CD8-positive, alpha-beta memory T cell (primary cell): ENCODE measurements around the gene NES. TPM values are rescaled to one million over a fixed set of nuclear protein-coding genes. Genes with fewer than 3 reads are reported as not detected.
"Not testable (repeated sequence)": the region's sequence is repeated elsewhere in the genome, so short reads cannot be mapped to it uniquely, and the experiment has no call there.

Experiments
- CTCF ChIA-PET: fragments of 350-600 bp; sonication (Branson Sonifier 250); formaldehyde crosslinking; loops from one replicate; lab custom pipeline; 2021; ENCODE audit warnings: antibody characterized with exemption; lab: Charles Lee
- POLR2A ChIA-PET: fragments of 350-600 bp; sonication (Branson Sonifier 250); formaldehyde crosslinking; loops from one replicate; lab custom pipeline; 2021; ENCODE audit warnings: antibody characterized with exemption; lab: Charles Lee
- DNase-seq, 5 donors: peaks; one replicate each; pipeline versions ENCODE4 v3.0.0 to v3.0.0-alpha.2; 2020 to 2022; ENCODE audit warnings: mixed read lengths in 1 of 5
- H3K27ac ChIP-seq: one replicate; pipeline ENCODE4 v1.7.0; 2013; ENCODE audit warnings: low read depth, mild to moderate bottlenecking, low read length, moderate library complexity
- H3K27me3 ChIP-seq: 2 replicates; pipeline ENCODE4 v1.7.0; 2013; ENCODE audit warnings: low read length, mild to moderate bottlenecking; ENCODE audit not compliant: insufficient read depth, poor library complexity, severe bottlenecking
- H3K36me3 ChIP-seq: 2 replicates; pipeline ENCODE4 v1.7.0; 2013; ENCODE audit warnings: mild to moderate bottlenecking, low read length, moderate library complexity; ENCODE audit not compliant: insufficient read depth
- H3K4me1 ChIP-seq: 2 replicates; pipeline ENCODE4 v1.7.0; 2013; ENCODE audit warnings: mild to moderate bottlenecking, low read length, moderate library complexity; ENCODE audit not compliant: insufficient read depth
- H3K4me3 ChIP-seq: 2 replicates; pipeline ENCODE4 v1.7.0; 2013; ENCODE audit warnings: mild to moderate bottlenecking, low read length
- H3K9me3 ChIP-seq: 2 replicates; pipeline ENCODE4 v1.7.0; 2013; ENCODE audit warnings: mild to moderate bottlenecking, low read length
- H3K27ac Mint-ChIP-seq, 8 donors: one replicate each; pipeline ENCODE4 v1.8.0; 2020 to 2021; ENCODE audit warnings: mixed read lengths in 8 of 8, mild to moderate bottlenecking in 6 of 8, inconsistent platforms in 3 of 8, moderate library complexity in 3 of 8
- H3K27me3 Mint-ChIP-seq, 2 donors: one replicate each; pipeline ENCODE4 v1.8.0; 2020 to 2021; ENCODE audit warnings: mixed read lengths in 2 of 2, mild to moderate bottlenecking in 1 of 2, moderate library complexity in 1 of 2
- H3K36me3 Mint-ChIP-seq, 3 donors: one replicate each; pipeline ENCODE4 v1.8.0; 2020 to 2021; ENCODE audit warnings: mixed read lengths in 3 of 3, inconsistent platforms in 1 of 3, mild to moderate bottlenecking in 1 of 3
- H3K4me1 Mint-ChIP-seq, 3 donors: one replicate each; pipeline ENCODE4 v1.8.0; 2020 to 2021; ENCODE audit warnings: mixed read lengths in 3 of 3, inconsistent platforms in 1 of 3, mild to moderate bottlenecking in 1 of 3
- H3K4me3 Mint-ChIP-seq, 7 donors: one replicate each; pipeline ENCODE4 v1.8.0; 2020 to 2021; ENCODE audit warnings: mixed read lengths in 7 of 7, mild to moderate bottlenecking in 6 of 7, moderate library complexity in 4 of 7, inconsistent platforms in 2 of 7
- H3K9me3 Mint-ChIP-seq, 5 donors: one replicate each; pipeline ENCODE4 v1.8.0; 2020 to 2022; ENCODE audit warnings: mixed read lengths in 5 of 5, mild to moderate bottlenecking in 3 of 5, moderate library complexity in 2 of 5, inconsistent platforms in 1 of 5
- polyA plus RNA-seq: library from polyadenylated mRNA; unstranded; fragments of 300-500 nt; fragmentation: Illumina TruSeq; gene quantifications from one replicate; pipeline ENCODE4 v1.2.3, GENCODE V29; 2021
- total RNA-seq, 2 experiments: library from RNA; stranded (reverse); gene quantifications; one replicate each; pipeline ENCODE4 v1.2.3, GENCODE V29; 2021

NES gene
- total and polyA plus RNA-seq, 3 experiments from 2014 or later: not detected

GRCh38 chr1:156640842-156641706 is 36.1 kb downstream of the NES start:
- Mint-ChIP-seq H3K36me3 (no peaks in the 10 kb centered on the region), H3K9me3 (peaks cover 0 to 4% (median 0%) of the 10 kb centered on the region in 5 donors), H3K27ac (peak overlapping the region in 1 of 8 donors; percentile 25), H3K27me3 (peaks cover 75 to 86% of the 10 kb centered on the region in 2 donors), H3K4me1 (peaks cover 20 to 34% (median 22%) of the 10 kb centered on the region in 3 donors), H3K4me3 (peak overlapping the region; percentile 22 to 86 (median 67))
- Histone ChIP-seq H3K9me3 (no peaks in the 10 kb centered on the region), H3K27ac (no peak overlapping the region), H3K4me1 (peaks cover 18% of the 10 kb centered on the region), H3K27me3 (peaks cover 55% of the 10 kb centered on the region), H3K4me3 (no peak overlapping the region), H3K36me3 (no peaks in the 10 kb centered on the region)
- DNase-seq: no peak
- ChIA-PET CTCF (interaction anchor here (0.8 to 1.3 kb wide), 4 partner anchors 15 to 85 kb away, joined by 3 to 4 read pairs (median 3); no protein-coding TSS in a partner anchor), POLR2A (no interaction called here)

- POLR2A ChIA-PET: no interaction called here
- H3K36me3 ChIP-seq: no peaks in the 10 kb centered on the region
- Mint-ChIP-seq H3K4me3 (peak overlapping the region in 1 of 7 donors; percentile 41), H3K9me3 (peaks cover 0 to 2% (median 0%) of the 10 kb centered on the region in 5 donors), H3K27ac (no peak overlapping the region), H3K27me3 (peaks cover 63 to 84% of the 10 kb centered on the region in 2 donors), H3K36me3 (no peaks in the 10 kb centered on the region), H3K4me1 (peaks cover 20 to 29% (median 22%) of the 10 kb centered on the region in 3 donors)
- no peaks in the 10 kb centered on the region for H3K9me3 ChIP-seq
- H3K27ac ChIP-seq: no peak overlapping the region
- no peak overlapping the region for H3K4me3 ChIP-seq
- CTCF ChIA-PET: no interaction called here
- DNase-seq: no peak
- H3K27me3 ChIP-seq: peaks cover 66% of the 10 kb centered on the region
- peaks cover 18% of the 10 kb centered on the region for H3K4me1 ChIP-seq
These were observed 37.6 kb downstream of the NES start for GRCh38 chr1:156639601-156640101.

GRCh38 chr1:156638189-156638985 is 38.8 kb downstream of the NES start:
- Histone ChIP-seq H3K27me3 (peaks cover 62% of the 10 kb centered on the region), H3K9me3 (no peaks in the 10 kb centered on the region), H3K36me3 (no peaks in the 10 kb centered on the region), H3K4me1 (peaks cover 8% of the 10 kb centered on the region), H3K4me3 (no peak overlapping the region), H3K27ac (no peak overlapping the region)
- Mint-ChIP-seq H3K4me3 (no peak overlapping the region), H3K4me1 (peaks cover 16 to 23% (median 16%) of the 10 kb centered on the region in 3 donors), H3K27ac (no peak overlapping the region), H3K27me3 (peaks cover 53 to 82% of the 10 kb centered on the region in 2 donors), H3K9me3 (peaks cover 0 to 2% (median 0%) of the 10 kb centered on the region in 5 donors), H3K36me3 (no peaks in the 10 kb centered on the region)
- DNase-seq: no peak
- ChIA-PET CTCF (interaction anchor here (1.0 to 1.5 kb wide), 3 partner anchors 12 to 13 kb away, joined by 3 read pairs; no protein-coding TSS in a partner anchor), POLR2A (no interaction called here)

- Histone ChIP-seq H3K27ac (no peak overlapping the region), H3K9me3 (no peaks in the 10 kb centered on the region), H3K27me3 (peaks cover 22% of the 10 kb centered on the region), H3K36me3 (no peaks in the 10 kb centered on the region), H3K4me3 (no peak overlapping the region), H3K4me1 (no peaks in the 10 kb centered on the region)
- H3K27me3 Mint-ChIP-seq: peaks cover 31 to 68% of the 10 kb centered on the region in 2 donors
- no peaks in the 10 kb centered on the region for H3K4me1 Mint-ChIP-seq
- no peaks in the 10 kb centered on the region for H3K36me3 Mint-ChIP-seq
- no peaks in the 10 kb centered on the region for H3K9me3 Mint-ChIP-seq
- DNase-seq: no peak
- no peak overlapping the region for H3K4me3 Mint-ChIP-seq
- H3K27ac Mint-ChIP-seq: no peak overlapping the region
- CTCF ChIA-PET: interaction anchor here (0.7 kb wide), 1 partner anchor 27 kb away, joined by 3 read pairs; no protein-coding TSS in a partner anchor
- POLR2A ChIA-PET: no interaction called here
These were observed 44.9 kb downstream of the NES start for GRCh38 chr1:156632355-156632754.

GRCh38 chr1:156631152-156631551 is 46.1 kb downstream of the NES start:
- H3K4me3 ChIP-seq, H3K36me3 Mint-ChIP-seq, H3K27ac ChIP-seq, H3K27ac Mint-ChIP-seq, POLR2A ChIA-PET, H3K4me1 ChIP-seq, DNase-seq, H3K4me3 Mint-ChIP-seq, H3K9me3 ChIP-seq, H3K9me3 Mint-ChIP-seq, H3K36me3 ChIP-seq, H3K4me1 Mint-ChIP-seq: not testable (repeated sequence)
- peaks cover 27% of the 10 kb centered on the region for H3K27me3 ChIP-seq
- H3K27me3 Mint-ChIP-seq: peaks cover 26 to 72% of the 10 kb centered on the region in 2 donors
- CTCF ChIA-PET: interaction anchor here (1.9 kb wide), 1 partner anchor 95 kb away, joined by 6 read pairs; no protein-coding TSS in a partner anchor

GRCh38 chr1:156629823-156630449 is 47.3 kb downstream of the NES start:
- H3K27me3 ChIP-seq: peaks cover 28% of the 10 kb centered on the region
- Mint-ChIP-seq H3K27me3 (peaks cover 31 to 69% of the 10 kb centered on the region in 2 donors), H3K4me1 (peaks cover 5 to 9% (median 8%) of the 10 kb centered on the region in 3 donors), H3K9me3 (no peaks in the 10 kb centered on the region), H3K4me3 (no peak overlapping the region), H3K27ac (no peak overlapping the region), H3K36me3 (no peaks in the 10 kb centered on the region)
- H3K36me3 ChIP-seq: no peaks in the 10 kb centered on the region
- CTCF ChIA-PET: interaction anchor here (1.1 to 9.3 kb wide), 4 partner anchors 13 to 96 kb away, joined by 3 to 93 read pairs (median 5); partner anchors contain the start of gene BCAN
- peaks cover 12% of the 10 kb centered on the region for H3K4me1 ChIP-seq
- POLR2A ChIA-PET: no interaction called here
- no peak overlapping the region for H3K4me3 ChIP-seq
- no peak overlapping the region for H3K27ac ChIP-seq
- no peaks in the 10 kb centered on the region for H3K9me3 ChIP-seq
- DNase-seq: no peak

GRCh38 chr1:156627313-156627880 is 49.8 kb downstream of the NES start:
- peaks cover 39 to 62% of the 10 kb centered on the region in 2 donors for H3K27me3 Mint-ChIP-seq

More at GRCh38 chr1:156627313-156627880, 49.8 kb downstream of the NES start:
- H3K36me3 ChIP-seq: no peaks in the 10 kb centered on the region
- H3K4me3 Mint-ChIP-seq: peak overlapping the region in 1 of 7 donors; percentile 3
- H3K36me3 Mint-ChIP-seq: no peaks in the 10 kb centered on the region
- H3K4me1 Mint-ChIP-seq: peaks cover 8 to 18% (median 8%) of the 10 kb centered on the region in 3 donors
- H3K27me3 ChIP-seq: peaks cover 36% of the 10 kb centered on the region
- H3K9me3 Mint-ChIP-seq: no peaks in the 10 kb centered on the region
- no peaks in the 10 kb centered on the region for H3K9me3 ChIP-seq
- H3K4me1 ChIP-seq: peaks cover 18% of the 10 kb centered on the region
- ChIA-PET POLR2A (no interaction called here), CTCF (interaction anchor here (0.8 to 9.3 kb wide), 17 partner anchors 10 to 1723 kb away, joined by 3 to 93 read pairs (median 3); partner anchors contain the start of genes CRABP2 and NES)
- no peak overlapping the region for H3K27ac Mint-ChIP-seq
- H3K4me3 ChIP-seq: no peak overlapping the region
- peak in 3 of 5 donors; percentile 15 to 53 (median 16) for DNase-seq
- H3K27ac ChIP-seq: no peak overlapping the region
